GM23338 (cell line): ENCODE data around the gene CRTC1. TPM values are rescaled to one million over a fixed set of nuclear protein-coding genes. Genes with fewer than 3 reads are reported as not detected.
"Not testable (repeated sequence)": the region's sequence is repeated elsewhere in the genome, so short reads cannot be mapped to it uniquely, and the experiment has no call there.

ENCODE experiments used
- ATAC-seq: fragments of 200-7000 bp; cut with Tn5 transposase; 3 replicates; pipeline ENCODE4 v1.9.1; 2020
- DNase-seq: peaks from one replicate; pipeline ENCODE4 v3.0.0-alpha.2; 2015; ENCODE audit warnings: low spot score
- H2AFZ ChIP-seq: fragments of 200-600 bp; sonication (generic); 2 replicates; pipeline ENCODE4 v1.8.0; 2016; ENCODE audit warnings: antibody characterized with exemption, mild to moderate bottlenecking, moderate library complexity
- H3F3A ChIP-seq: fragments of 200-600 bp; sonication (generic); replicated peaks from 2 replicates; pipeline ENCODE4 v1.8.0; 2017; ENCODE audit warnings: antibody characterized with exemption, mixed run types, low read depth
- H3K27ac ChIP-seq: fragments of 200-600 bp; sonication (generic); 2 replicates; pipeline ENCODE4 v1.6.1; 2016; ENCODE audit warnings: low read depth
- H3K27me3 ChIP-seq: fragments of 200-600 bp; sonication (generic); 2 replicates; pipeline ENCODE4 v1.8.0; 2016; ENCODE audit warnings: mild to moderate bottlenecking, mixed run types, moderate library complexity; ENCODE audit not compliant: insufficient read depth
- H3K36me3 ChIP-seq: fragments of 200-600 bp; sonication (generic); 2 replicates; pipeline ENCODE4 v1.8.0; 2016; ENCODE audit warnings: mild to moderate bottlenecking; ENCODE audit not compliant: insufficient read depth
- H3K4me1 ChIP-seq: fragments of 200-600 bp; sonication (generic); 2 replicates; pipeline ENCODE4 v1.8.0; 2016; ENCODE audit warnings: mild to moderate bottlenecking, moderate library complexity; ENCODE audit not compliant: insufficient read depth
- H3K4me2 ChIP-seq: fragments of 200-600 bp; sonication (generic); 2 replicates; pipeline ENCODE4 v1.7.1; 2017; ENCODE audit warnings: mixed run types
- H3K4me3 ChIP-seq: fragments of 200-600 bp; sonication (generic); 2 replicates; pipeline ENCODE4 v1.6.1; 2016; ENCODE audit warnings: mixed run types
- H3K79me2 ChIP-seq: fragments of 200-600 bp; sonication (generic); replicated peaks from 2 replicates; pipeline ENCODE4 v1.8.0; 2017; ENCODE audit warnings: mild to moderate bottlenecking; ENCODE audit not compliant: insufficient read depth
- H3K9me2 ChIP-seq: fragments of 200-600 bp; sonication (generic); 2 replicates; pipeline ENCODE4 v1.8.0; 2017; ENCODE audit not compliant: insufficient read depth
- H4K20me1 ChIP-seq: fragments of 200-600 bp; sonication (generic); replicated peaks from 2 replicates; pipeline ENCODE4 v1.8.0; 2017; ENCODE audit warnings: mild to moderate bottlenecking; ENCODE audit not compliant: insufficient read depth
- H3K27ac Mint-ChIP-seq: 2 replicates; pipeline ENCODE4 v1.8.0; 2020; ENCODE audit warnings: inconsistent platforms, mild to moderate bottlenecking, moderate library complexity, mixed read lengths
- H3K27me3 Mint-ChIP-seq: 3 replicates; pipeline ENCODE4 v1.8.0; 2022; ENCODE audit warnings: low read depth, mild to moderate bottlenecking, moderate library complexity, mixed read lengths, inconsistent platforms; ENCODE audit not compliant: insufficient read depth, poor library complexity
- H3K36me3 Mint-ChIP-seq: 3 replicates; pipeline ENCODE4 v1.8.0; 2021; ENCODE audit warnings: low read depth, mild to moderate bottlenecking, inconsistent platforms, moderate library complexity, mixed read lengths
- H3K4me1 Mint-ChIP-seq: 3 replicates; pipeline ENCODE4 v1.8.0; 2020; ENCODE audit warnings: mild to moderate bottlenecking, inconsistent platforms, mixed read lengths
- H3K4me3 Mint-ChIP-seq: 3 replicates; pipeline ENCODE4 v1.8.0; 2021; ENCODE audit warnings: moderate library complexity, mild to moderate bottlenecking, inconsistent platforms, mixed read lengths
- H3K9me3 Mint-ChIP-seq: 3 replicates; pipeline ENCODE4 v1.8.0; 2020; ENCODE audit warnings: moderate library complexity, mild to moderate bottlenecking, inconsistent platforms, mixed read lengths
- NANOG ChIP-seq: IDR thresholded peaks from 2 replicates; pipeline ENCODE4 v1.6.1; 2016; ENCODE audit warnings: antibody characterized with exemption, borderline replicate concordance
- POLR2AphosphoS5 ChIP-seq: IDR thresholded peaks from 2 replicates; pipeline ENCODE4 v1.6.1; 2016; ENCODE audit warnings: antibody characterized with exemption, low read depth
- REST ChIP-seq: IDR thresholded peaks from one replicate; pipeline ENCODE4 v1.6.1; 2018; ENCODE audit warnings: antibody characterized with exemption; ENCODE audit not compliant: unreplicated experiment
- ZNF114 ChIP-seq: fragments of 250-450 bp; sonication (Bioruptor Pico); IDR thresholded peaks from 2 replicates; pipeline ENCODE4 v1.5.0; 2020; ENCODE audit warnings: mild to moderate bottlenecking, moderate library complexity
- ZNF462 ChIP-seq: fragments of 250-450 bp; sonication (Bioruptor Pico); IDR thresholded peaks from 2 replicates; pipeline ENCODE4 v1.5.0; 2020; ENCODE audit warnings: mild to moderate bottlenecking, moderate library complexity
- polyA plus RNA-seq: library from polyadenylated mRNA; unstranded; fragments of >200 nt; fragmentation: Nextera tagmentation; extraction: Ambion mirVana; gene quantifications from 2 replicates; pipeline ENCODE4 v1.2.1, GENCODE V29; 2016
- total RNA-seq: library from RNA; depleted of rRNA; stranded (reverse); fragments of >200 nt; shearing (Covaris generic); gene quantifications from 2 replicates; pipeline ENCODE4 v1.2.3, GENCODE V29; 2014

CRTC1 gene
- total and polyA plus RNA-seq, 2 experiments from 2014 or later: 5.4 to 8.4 TPM

GRCh38 chr19:18733196-18733647, 49.7 kb downstream of the CRTC1 start:
- no peak overlapping the region for H3K4me3 Mint-ChIP-seq
- ATAC-seq: no peak
- peaks cover 6% of the 10 kb centered on the region for H3K4me1 Mint-ChIP-seq
- H3K27ac ChIP-seq: no peak overlapping the region
- no peaks in the 10 kb centered on the region for H3K4me1 ChIP-seq
- no peak overlapping the region for H3K27ac Mint-ChIP-seq
- no peaks in the 10 kb centered on the region for H3F3A ChIP-seq
- H3K4me2 ChIP-seq: no peak overlapping the region
- H3K79me2 ChIP-seq: no peaks in the 10 kb centered on the region
- no peak for DNase-seq
- H3K36me3 Mint-ChIP-seq: no peaks in the 10 kb centered on the region; the same call in 2 of the 3 replicates
- H3K27me3 Mint-ChIP-seq: peaks cover 5% of the 10 kb centered on the region
- H3K27me3 ChIP-seq: no peaks in the 10 kb centered on the region
- no peaks in the 10 kb centered on the region for H3K36me3 ChIP-seq
- TF ChIP-seq REST: no peak
- no peak for TF ChIP-seq ZNF462 (CRISPR knock-in tag)
- TF ChIP-seq ZNF114 (CRISPR knock-in tag): no peak
- no peak for TF ChIP-seq NANOG
- TF ChIP-seq POLR2AphosphoS5: no peak
- H4K20me1 ChIP-seq: no peaks in the 10 kb centered on the region; the same call in 1 of the 2 replicates
- no peaks in the 10 kb centered on the region for H3K9me2 ChIP-seq
- no peaks in the 10 kb centered on the region for H3K9me3 Mint-ChIP-seq
- no peak overlapping the region for H2AFZ ChIP-seq
- no peak overlapping the region for H3K4me3 ChIP-seq

- not testable (repeated sequence) for H3K4me3 ChIP-seq, H3K9me3 Mint-ChIP-seq, H3K4me3 Mint-ChIP-seq, H3K27me3 ChIP-seq, ATAC-seq, H3K36me3 Mint-ChIP-seq, DNase-seq, H3K4me2 ChIP-seq, H3K9me2 ChIP-seq, H3K27ac ChIP-seq, H3K27ac Mint-ChIP-seq, H3K4me1 ChIP-seq, H4K20me1 ChIP-seq, H3K4me1 Mint-ChIP-seq, H2AFZ ChIP-seq, H3K27me3 Mint-ChIP-seq, H3K79me2 ChIP-seq, H3F3A ChIP-seq, H3K36me3 ChIP-seq
These were observed 50.4 kb downstream of the CRTC1 start for GRCh38 chr19:18733762-18734332.
